ENCODE measurements around the gene SLX4IP.
A peak's percentile ranks its signal among the peaks of the same experiment; 100 is the strongest.

SLX4IP gene

DNA sequence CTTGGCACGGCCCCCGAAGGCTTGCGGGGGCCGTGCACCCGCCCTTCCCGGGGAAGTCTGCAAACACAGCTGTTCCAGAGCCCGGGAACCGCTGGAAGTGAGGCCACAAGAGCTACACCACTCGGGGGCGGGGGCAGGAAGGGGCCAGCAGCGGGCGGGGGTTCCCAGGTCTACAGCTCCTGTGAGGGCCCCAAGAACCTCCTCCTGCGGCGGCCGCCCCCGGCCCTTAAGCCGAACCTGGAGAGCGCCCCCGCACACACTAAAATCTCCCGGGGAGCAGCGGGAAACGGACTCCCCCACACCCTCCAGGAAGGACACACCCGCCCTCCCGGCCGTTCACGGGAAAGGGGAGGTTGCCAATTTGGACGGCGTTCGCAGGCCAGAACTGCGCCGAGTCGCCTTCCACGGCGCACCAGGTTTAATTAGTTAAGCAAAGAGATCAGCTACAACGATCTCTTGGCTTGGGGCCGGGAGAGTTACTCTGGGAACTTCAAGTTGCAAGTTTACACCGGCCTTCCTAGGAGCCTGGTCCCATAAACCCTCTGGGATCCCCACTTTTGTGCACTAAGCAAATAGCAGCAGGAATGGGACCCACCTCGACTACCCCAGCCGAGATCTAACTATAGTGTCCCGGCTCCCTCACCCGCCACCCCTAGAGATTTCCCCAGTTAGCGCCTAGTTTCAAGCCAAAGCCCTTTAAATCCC, 237.0 kb downstream of the SLX4IP start:
- no peak for TF ChIP-seq CTCF (IDR thresholded peaks at IDR 0.05; ENCODE audit: low read depth, low read length, missing control alignments)
- peak overlapping the region; percentile 71 for H3K4me3 ChIP-seq (replicated peaks; ENCODE audit: low read depth, low read length)
- no peak for DNase-seq (ENCODE audit: extremely low read depth, low read depth)

GRCh38 chr20:10672624-10673127, 237.6 kb downstream of the SLX4IP start:
- no peak for TF ChIP-seq CTCF (IDR thresholded peaks at IDR 0.05; ENCODE audit: low read depth, low read length, missing control alignments)
- no peak for DNase-seq (ENCODE audit: extremely low read depth, low read depth)
- H3K4me3 ChIP-seq (replicated peaks; ENCODE audit: low read depth, low read length), result peak overlapping the region; percentile 71

- peak overlapping the region; percentile 71 for H3K4me3 ChIP-seq (replicated peaks; ENCODE audit: low read depth, low read length)
- no peak for DNase-seq (ENCODE audit: extremely low read depth, low read depth)
- TF ChIP-seq CTCF (IDR thresholded peaks at IDR 0.05; ENCODE audit: low read depth, low read length, missing control alignments), result no peak
Measured at GRCh38 chr20:10673176-10673841, 238.2 kb downstream of the SLX4IP start.

DNA sequence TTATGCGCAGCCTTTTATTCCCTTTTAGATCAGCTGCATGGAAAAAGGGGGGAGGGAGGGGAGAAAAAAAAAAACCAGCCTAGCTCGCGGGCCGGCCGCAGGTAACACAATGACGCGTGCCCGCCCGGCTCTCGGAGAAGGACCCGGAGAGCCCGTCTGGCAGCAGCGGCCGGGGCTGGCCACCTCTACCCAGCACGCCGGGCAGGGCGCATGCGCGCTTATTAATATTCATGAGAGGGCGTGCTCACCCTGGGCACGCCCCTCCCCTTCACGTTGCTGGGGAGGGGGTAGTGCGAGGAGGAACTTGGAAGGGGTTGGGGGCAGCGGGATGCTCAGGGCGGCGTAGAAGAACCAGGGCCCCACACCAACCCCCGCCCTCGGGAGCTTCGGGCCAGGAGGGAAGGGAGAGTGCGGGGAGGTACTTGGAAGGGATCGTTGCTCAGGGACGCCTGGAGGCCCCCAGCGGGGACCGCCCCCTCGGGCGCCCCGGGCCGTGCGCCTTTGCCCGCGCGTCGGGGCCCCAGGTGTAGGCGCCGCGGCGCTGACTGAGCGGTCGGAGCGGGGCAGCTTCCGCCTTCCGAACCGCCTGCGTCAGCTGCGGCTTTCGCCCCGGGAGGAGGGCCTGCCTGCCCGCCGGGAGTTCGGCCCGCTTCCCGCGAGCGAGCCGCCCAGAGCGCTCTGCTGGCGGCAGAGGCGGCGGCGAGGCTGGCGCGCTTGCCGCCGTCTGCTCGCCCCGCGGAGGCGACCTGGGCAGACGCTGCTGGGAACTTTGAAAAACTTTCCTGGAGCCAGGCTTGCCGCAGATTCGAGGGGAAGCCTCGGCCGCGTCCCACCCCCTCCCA, 239.0 kb downstream of the SLX4IP start, which contains the start of gene JAG1:
TSS of gene JAG1 (minus strand) at position 158 of the 842 bp plus-strand sequence. CDS start 469 bp downstream, outside the sequence.
- TF ChIP-seq CTCF (IDR thresholded peaks at IDR 0.05; ENCODE audit: low read depth, low read length, missing control alignments), result no peak
- peak; percentile 58 for DNase-seq (ENCODE audit: extremely low read depth, low read depth)
- peak within 1 kb of the TSS; percentile 71 for H3K4me3 ChIP-seq (replicated peaks; ENCODE audit: low read depth, low read length)

- DNase-seq (ENCODE audit: extremely low read depth, low read depth), result no peak
- peak; percentile 65 for TF ChIP-seq CTCF (IDR thresholded peaks at IDR 0.05; ENCODE audit: low read depth, low read length, missing control alignments)
- peak overlapping the region; percentile 71 for H3K4me3 ChIP-seq (replicated peaks; ENCODE audit: low read depth, low read length)
Measured at GRCh38 chr20:10674684-10675449, 239.8 kb downstream of the SLX4IP start.

GRCh38 chr20:10675450-10675848, 240.3 kb downstream of the SLX4IP start:
- no peak for TF ChIP-seq CTCF (IDR thresholded peaks at IDR 0.05; ENCODE audit: low read depth, low read length, missing control alignments)
- no peak overlapping the region for H3K4me3 ChIP-seq (replicated peaks; ENCODE audit: low read depth, low read length)
- DNase-seq (ENCODE audit: extremely low read depth, low read depth), result no peak
